ENCODE measurements around the gene TMEM242. TPM values are rescaled to one million over a fixed set of nuclear protein-coding genes. Genes with fewer than 3 reads are reported as not detected.

Gene TMEM242
- total and polyA plus RNA-seq, 2 of the 8 experiments (the other 6 are each of a cell fraction or from before 2014, with no cell fraction given) = 2.4 to 9.0 TPM

GRCh38 chr6:157258878-157259277, 64.4 kb downstream of the TMEM242 start:
- CTCF ChIA-PET (ENCODE audit: partially characterized antibody) = interaction anchor here (1.4 to 1.7 kb wide), 2 partner anchors 9 to 16 kb away, joined by 4 to 6 read pairs; no protein-coding TSS in a partner anchor
- 91% methylated on average over 11 of the region's 11 CpGs; no CpG with 5 or more reads in 1 of the 2 experiments for WGBS, 2 experiments (ENCODE audit: extremely low coverage in 1 of 2, insufficient coverage in 1 of 2, insufficient read length in 1 of 2, insufficient replicate concordance in 2 of 2, low coverage in 1 of 2, low lambda C conversion rate in 2 of 2, missing lambda C conversion rate in 1 of 2)
- no peak for TF ChIP-seq BCL11A (IDR thresholded peaks at IDR 0.05; ENCODE audit: low read depth in 2 of 2, low read length in 2 of 2)
- TF ChIP-seq NRF1 (IDR thresholded peaks at IDR 0.05; ENCODE audit: low read depth, low read length) = no peak
- TF ChIP-seq CTCF (IDR thresholded peaks at IDR 0.05; ENCODE audit: control extremely low read depth in 1 of 3, insufficient read depth in 1 of 3, low read depth in 1 of 3, low read length in 3 of 3) = no peak
- no peak for TF ChIP-seq TBP (IDR thresholded peaks at IDR 0.05; ENCODE audit: low read depth, low read length)
- TF ChIP-seq MAFK (IDR thresholded peaks at IDR 0.05; ENCODE audit: low read depth, low read length) = no peak
- no peak for TF ChIP-seq RBBP5 (IDR thresholded peaks at IDR 0.05; ENCODE audit: borderline replicate concordance, low read depth, low read length)

More at GRCh38 chr6:157258878-157259277, 64.4 kb downstream of the TMEM242 start:
- no peak overlapping the region for H2BK20ac ChIP-seq (ENCODE audit: low read length)
- H3K36me3 ChIP-seq (ENCODE audit: control insufficient read depth in 2 of 4, insufficient read depth in 4 of 4, low read length in 3 of 4) = no peaks in the 10 kb centered on the region
- H2AK5ac ChIP-seq (ENCODE audit: low read depth, low read length) = no peak overlapping the region
- no peak for FAIRE-seq
- no peaks in the 10 kb centered on the region for H4K20me1 ChIP-seq (replicated peaks in 1 of 2; ENCODE audit: control insufficient read depth in 1 of 2, insufficient read depth in 2 of 2, low read length in 2 of 2)
- no peak overlapping the region for H2BK15ac ChIP-seq (ENCODE audit: low read length)
- no peak overlapping the region for H2BK12ac ChIP-seq (ENCODE audit: low read depth, low read length)
- H4K8ac ChIP-seq (ENCODE audit: extremely low read depth, insufficient read depth, low read length) = no peak overlapping the region
- H3K23me2 ChIP-seq (ENCODE audit: low read depth, low read length) = no peaks in the 10 kb centered on the region
- H3K4me2 ChIP-seq (ENCODE audit: insufficient read depth in 1 of 2, low read depth in 2 of 2, low read length in 2 of 2) = no peak overlapping the region
- no peak overlapping the region for H2AFZ ChIP-seq (ENCODE audit: low read length)
- no peak overlapping the region for H4K5ac ChIP-seq (ENCODE audit: insufficient read length, low read depth, low read length)
- no peak overlapping the region for H3K4me3 ChIP-seq (ENCODE audit: extremely low read depth in 1 of 4, insufficient read depth in 2 of 4, low read depth in 3 of 4, low read length in 4 of 4)
- no peaks in the 10 kb centered on the region for H3K79me1 ChIP-seq (ENCODE audit: low read depth, low read length)
- no peak overlapping the region for H3K27ac ChIP-seq (ENCODE audit: low read depth, low read length)
- H3K4ac ChIP-seq (replicated peaks; ENCODE audit: insufficient read length, low read depth, low read length) = no peak overlapping the region
- H3K18ac ChIP-seq (ENCODE audit: extremely low read depth, low read length) = no peak overlapping the region
- H3K56ac ChIP-seq (replicated peaks; ENCODE audit: insufficient read length, low read depth, low read length) = no peak overlapping the region
- H4K91ac ChIP-seq (replicated peaks; ENCODE audit: insufficient read length, low read length) = no peak overlapping the region
- no peak overlapping the region for H3K9ac ChIP-seq (replicated peaks in 1 of 4; ENCODE audit: extremely low read depth in 1 of 4, low read depth in 3 of 4, low read length in 3 of 4)
- no peaks in the 10 kb centered on the region for H3K79me2 ChIP-seq (ENCODE audit: control insufficient read depth in 1 of 2, insufficient read depth in 2 of 2, low read length in 2 of 2)
- no peaks in the 10 kb centered on the region for H3K4me1 ChIP-seq (replicated peaks in 1 of 4; ENCODE audit: control insufficient read depth in 3 of 4, insufficient read depth in 4 of 4, low read length in 3 of 4)
- POLR2A ChIA-PET (ENCODE audit: partially characterized antibody) = no interaction called here
- no peaks in the 10 kb centered on the region for H3K9me3 ChIP-seq (ENCODE audit: insufficient read depth in 2 of 2, low read depth in 1 of 2, low read length in 1 of 2)
- no peak overlapping the region for H2BK120ac ChIP-seq (replicated peaks; ENCODE audit: low read depth, low read length)
- H3K27me3 ChIP-seq (replicated peaks in 1 of 4; ENCODE audit: control insufficient read depth in 3 of 4, extremely low read depth in 1 of 4, insufficient read depth in 3 of 4, low read length in 3 of 4) = no peaks in the 10 kb centered on the region; a peak in 1 of 7 replicates
- no peak overlapping the region for H2BK5ac ChIP-seq (ENCODE audit: low read depth, low read length)
- no peak overlapping the region for H3K14ac ChIP-seq (ENCODE audit: insufficient read length)
- no peak for DNase-seq (ENCODE audit: low read depth in 1 of 2, low spot score in 2 of 2)
- H3K23ac ChIP-seq (ENCODE audit: insufficient read length) = no peak overlapping the region

All from H1 (cell line).